ENCODE data around the gene PPP1R3C.

PPP1R3C gene

GRCh38 chr10:91621483-91622113, 11.3 kb downstream of the PPP1R3C start:
- no peaks in the 10 kb centered on the region for H3K9me3 ChIP-seq (ENCODE audit: control insufficient read depth, insufficient read depth, low read depth, low read length)
- H3K4me1 ChIP-seq (ENCODE audit: control insufficient read depth, insufficient read depth, low read length): no peaks in the 10 kb centered on the region
- no peak overlapping the region for H3K27ac ChIP-seq (ENCODE audit: extremely low read depth, low read depth, low read length)
- no peak overlapping the region for H3K4me3 ChIP-seq (ENCODE audit: low read depth, low read length)
- TF ChIP-seq ZBTB7A (tag by site-specific recombination; IDR thresholded peaks at IDR 0.05; ENCODE audit: low read depth) (no peak), ZNF792 (tag by site-specific recombination; IDR thresholded peaks at IDR 0.05) (no peak), HIC1 (tag by site-specific recombination; IDR thresholded peaks at IDR 0.05) (no peak)
- ChIA-PET POLR2A (no interaction called here), CTCF (interaction anchor here (0.6 to 0.9 kb wide), 4 partner anchors 12 to 692 kb away, joined by 3 to 5 read pairs (median 4); no protein-coding TSS in a partner anchor)
- no peaks in the 10 kb centered on the region for H3K36me3 ChIP-seq (ENCODE audit: control insufficient read depth in 2 of 2, insufficient read depth in 1 of 2, low read length in 2 of 2)

- Histone ChIP-seq H3K9me3 (ENCODE audit: control insufficient read depth, insufficient read depth, low read depth, low read length) (no peaks in the 10 kb centered on the region), H3K4me3 (ENCODE audit: low read depth, low read length) (no peak overlapping the region), H3K36me3 (ENCODE audit: control insufficient read depth in 2 of 2, insufficient read depth in 1 of 2, low read length in 2 of 2) (no peaks in the 10 kb centered on the region), H3K27ac (ENCODE audit: extremely low read depth, low read depth, low read length) (no peak overlapping the region), H3K4me1 (ENCODE audit: control insufficient read depth, insufficient read depth, low read length) (no peaks in the 10 kb centered on the region; the same call in 1 of the 2 replicates)
- CTCF ChIA-PET: interaction anchor here (1.0 to 1.4 kb wide), 2 partner anchors 18 to 123 kb away, joined by 3 to 6 read pairs; no protein-coding TSS in a partner anchor
- POLR2A ChIA-PET: no interaction called here
- no peak for TF ChIP-seq ZNF610 (tag by site-specific recombination; IDR thresholded peaks at IDR 0.05; ENCODE audit: borderline replicate concordance)
- TF ChIP-seq ZNF335 (tag by site-specific recombination; conservative IDR thresholded peaks at IDR 0.05): 0 out of 2 replicates have a peak, but pooled peaks have one; percentile 16
Observed at GRCh38 chr10:91617072-91617609, 15.7 kb downstream of the PPP1R3C start.

- Histone ChIP-seq H3K4me1 (ENCODE audit: control insufficient read depth, insufficient read depth, low read length) (no peaks in the 10 kb centered on the region; the same call in 1 of the 2 replicates), H3K36me3 (ENCODE audit: control insufficient read depth in 2 of 2, insufficient read depth in 1 of 2, low read length in 2 of 2) (no peaks in the 10 kb centered on the region), H3K27ac (ENCODE audit: extremely low read depth, low read depth, low read length) (no peak overlapping the region), H3K4me3 (ENCODE audit: low read depth, low read length) (no peak overlapping the region), H3K9me3 (ENCODE audit: control insufficient read depth, insufficient read depth, low read depth, low read length) (no peaks in the 10 kb centered on the region)
- no peak for TF ChIP-seq AEBP2 (tag by site-specific recombination; IDR thresholded peaks at IDR 0.05; ENCODE audit: borderline replicate concordance)
- no peak for TF ChIP-seq ZFP69B (tag by site-specific recombination; IDR thresholded peaks at IDR 0.05)
- TF ChIP-seq ZNF544 (tag by site-specific recombination; IDR thresholded peaks at IDR 0.05): no peak
- no peak for TF ChIP-seq ZBTB1 (tag by site-specific recombination; IDR thresholded peaks at IDR 0.05)
- TF ChIP-seq PRDM1 (tag by site-specific recombination; IDR thresholded peaks at IDR 0.05): no peak
- POLR2A ChIA-PET: no interaction called here
- CTCF ChIA-PET: interaction anchor here (1.4 kb wide), 1 partner anchor 19 kb away, joined by 6 read pairs; no protein-coding TSS in a partner anchor
Observed at GRCh38 chr10:91616137-91616536, 16.7 kb downstream of the PPP1R3C start.

- Histone ChIP-seq H3K36me3 (ENCODE audit: control insufficient read depth in 2 of 2, insufficient read depth in 1 of 2, low read length in 2 of 2) (no peaks in the 10 kb centered on the region), H3K27ac (ENCODE audit: extremely low read depth, low read depth, low read length) (no peak overlapping the region), H3K9me3 (ENCODE audit: control insufficient read depth, insufficient read depth, low read depth, low read length) (no peaks in the 10 kb centered on the region), H3K4me3 (ENCODE audit: low read depth, low read length) (no peak overlapping the region), H3K4me1 (ENCODE audit: control insufficient read depth, insufficient read depth, low read length) (no peaks in the 10 kb centered on the region; the same call in 1 of the 2 replicates)
- CTCF ChIA-PET: interaction anchor here (1.0 to 1.5 kb wide), 2 partner anchors 17 to 21 kb away, joined by 3 to 4 read pairs; no protein-coding TSS in a partner anchor
- POLR2A ChIA-PET: no interaction called here
- TF ChIP-seq ZNF701 (tag by site-specific recombination; IDR thresholded peaks at IDR 0.05) (no peak), ZNF114 (tag by site-specific recombination; IDR thresholded peaks at IDR 0.05) (no peak), ZNF660 (tag by site-specific recombination; IDR thresholded peaks at IDR 0.05) (no peak), ZNF175 (tag by site-specific recombination; IDR thresholded peaks at IDR 0.05) (no peak), ZNF239 (tag by site-specific recombination; IDR thresholded peaks at IDR 0.05) (no peak), ZNF654 (tag by site-specific recombination; IDR thresholded peaks at IDR 0.05; ENCODE audit: low read depth) (no peak), ZNF513 (tag by site-specific recombination; IDR thresholded peaks at IDR 0.05) (no peak), ZNF639 (tag by site-specific recombination; IDR thresholded peaks at IDR 0.05) (no peak), ZBTB44 (tag by site-specific recombination; IDR thresholded peaks at IDR 0.05) (no peak)
Observed at GRCh38 chr10:91614225-91614624, 18.6 kb downstream of the PPP1R3C start.
